ENCODE data around the gene SMARCC2.

DNA sequence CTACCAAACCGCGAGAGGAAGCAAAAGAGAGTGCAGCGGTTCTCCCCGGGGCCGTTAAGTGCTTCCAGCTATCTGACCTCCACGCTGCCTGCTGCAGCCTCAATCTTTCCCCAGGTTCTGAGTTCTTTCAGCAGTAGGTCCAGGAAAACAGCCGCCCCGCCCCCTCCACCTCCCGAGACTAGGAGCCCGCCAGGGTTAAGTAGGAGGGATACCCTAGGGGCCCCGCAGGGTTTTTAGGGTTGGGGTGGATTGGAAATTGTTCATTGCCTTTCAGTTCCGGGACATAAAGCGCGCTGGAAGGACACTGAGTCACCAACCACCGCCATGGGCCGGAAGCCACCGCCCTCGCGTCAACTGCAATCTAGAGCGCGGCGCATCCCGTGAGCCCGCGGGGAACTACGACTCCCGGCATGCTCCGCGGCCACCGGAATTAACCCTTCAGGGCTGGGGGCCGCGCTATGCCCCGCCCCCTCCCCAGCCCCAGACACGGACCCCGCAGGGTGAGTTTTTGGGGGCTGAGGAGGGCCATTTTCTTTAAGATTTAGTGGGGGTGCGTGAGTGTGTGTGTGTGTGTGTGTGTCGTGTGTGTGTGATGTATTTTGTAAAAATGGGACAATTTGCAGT is 37.0 kb downstream of the SMARCC2 start, which contains the start of gene MYL6B:
- TF ChIP-seq CTCF (conservative IDR thresholded peaks at IDR 0.05; ENCODE audit: low read length) (no peak), EZH2phosphoT487 (IDR thresholded peaks at IDR 0.05; ENCODE audit: borderline replicate concordance, low read depth, low read length) (no peak)
